SH-SY5Y (cell line): ENCODE results near the gene SAP130.

ENCODE experiments used
- GATA2 ChIP-seq: IDR thresholded peaks from 2 replicates; pipeline ENCODE4 v1.6.1; 2011; ENCODE audit warnings: mild to moderate bottlenecking, low read depth, low read length
- GATA3 ChIP-seq: IDR thresholded peaks from 2 replicates; pipeline ENCODE4 v1.6.1; 2011; ENCODE audit warnings: low read depth, mild to moderate bottlenecking, low read length, moderate library complexity

GRCh38 chr2:127996160-127996559, 31.7 kb downstream of the SAP130 start:
- TF ChIP-seq GATA2 (no peak), GATA3 (no peak)
